Measurements from ENCODE around the gene WASF2.

Gene WASF2

GRCh38 chr1:27530192-27530591 lies 40.2 kb upstream of the WASF2 start:
- H3K4me3 ChIP-seq (replicated peaks in 1 of 2; ENCODE audit: low read depth in 2 of 2, low read length in 2 of 2), result no peak overlapping the region
- DNase-seq (ENCODE audit: low read depth in 2 of 2), result no peak
- no peak for TF ChIP-seq CTCF (IDR thresholded peaks at IDR 0.05; ENCODE audit: low read depth, low read length)

DNA sequence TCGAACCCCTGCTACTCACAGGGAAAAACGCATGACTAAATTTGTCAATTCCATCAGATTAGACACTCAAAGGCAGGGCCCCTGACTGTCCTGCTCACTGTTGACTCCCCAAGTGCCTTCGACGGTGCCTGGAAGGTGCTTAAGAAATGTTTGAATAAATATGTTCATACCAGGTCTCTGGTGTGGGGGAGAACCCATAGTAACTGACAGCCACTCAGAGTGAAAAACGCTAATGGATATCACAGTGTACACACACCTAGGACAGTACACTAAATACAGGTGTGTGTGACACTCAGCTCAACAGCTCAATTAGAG lies 39.7 kb upstream of the WASF2 start:
- no peak for DNase-seq (ENCODE audit: low read depth in 2 of 2)
- H3K4me3 ChIP-seq (replicated peaks in 1 of 2; ENCODE audit: low read depth in 2 of 2, low read length in 2 of 2), result no peak overlapping the region
- no peak for TF ChIP-seq CTCF (IDR thresholded peaks at IDR 0.05; ENCODE audit: low read depth, low read length)

DNA sequence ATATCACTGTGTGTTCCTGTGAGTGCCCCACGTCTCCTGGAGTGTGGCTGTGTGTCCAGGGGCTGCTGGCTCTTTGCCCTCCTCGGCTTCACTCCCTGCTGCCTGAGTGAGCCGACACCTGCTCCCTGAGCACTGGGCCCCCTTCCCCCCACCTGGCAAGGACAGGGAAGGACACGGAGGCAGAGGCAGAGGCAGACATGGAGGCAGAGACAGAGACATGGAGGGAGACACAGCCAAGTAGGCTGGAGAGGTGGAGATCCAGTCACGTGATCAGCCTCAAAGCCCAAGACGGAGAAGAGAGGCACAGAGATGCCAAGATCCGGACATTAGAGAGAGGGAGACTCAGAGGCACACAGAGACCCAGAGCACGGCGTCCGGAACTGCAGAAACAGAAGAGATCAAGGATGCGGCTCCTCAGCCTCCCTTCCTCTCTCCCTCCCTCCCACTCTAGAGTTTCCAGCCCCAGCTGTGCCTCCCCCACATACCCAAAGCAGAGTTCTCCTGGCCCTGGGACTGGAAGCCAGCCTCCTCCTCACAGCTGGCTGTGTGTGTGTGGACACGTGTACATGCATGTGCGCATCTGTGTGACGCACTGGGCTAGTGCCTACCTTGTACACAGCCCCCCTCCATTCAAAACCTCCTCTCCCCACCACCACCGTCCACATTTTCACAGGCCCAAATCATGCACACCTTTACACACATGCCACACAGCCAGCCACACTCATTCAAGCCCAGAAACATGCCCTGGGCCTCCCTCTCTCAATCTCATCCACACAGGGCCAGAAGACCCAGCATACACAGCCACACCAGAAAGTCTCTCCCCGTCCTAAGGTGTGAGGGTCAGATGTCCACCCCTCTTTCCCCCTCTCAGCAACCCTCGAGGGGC lies 39.1 kb upstream of the WASF2 start:
- DNase-seq (ENCODE audit: low read depth in 2 of 2), result peak; percentile 80 to 84
- TF ChIP-seq CTCF (IDR thresholded peaks at IDR 0.05; ENCODE audit: low read depth, low read length), result no peak
- H3K4me3 ChIP-seq (replicated peaks in 1 of 2; ENCODE audit: low read depth in 2 of 2, low read length in 2 of 2), result no peak overlapping the region

DNA sequence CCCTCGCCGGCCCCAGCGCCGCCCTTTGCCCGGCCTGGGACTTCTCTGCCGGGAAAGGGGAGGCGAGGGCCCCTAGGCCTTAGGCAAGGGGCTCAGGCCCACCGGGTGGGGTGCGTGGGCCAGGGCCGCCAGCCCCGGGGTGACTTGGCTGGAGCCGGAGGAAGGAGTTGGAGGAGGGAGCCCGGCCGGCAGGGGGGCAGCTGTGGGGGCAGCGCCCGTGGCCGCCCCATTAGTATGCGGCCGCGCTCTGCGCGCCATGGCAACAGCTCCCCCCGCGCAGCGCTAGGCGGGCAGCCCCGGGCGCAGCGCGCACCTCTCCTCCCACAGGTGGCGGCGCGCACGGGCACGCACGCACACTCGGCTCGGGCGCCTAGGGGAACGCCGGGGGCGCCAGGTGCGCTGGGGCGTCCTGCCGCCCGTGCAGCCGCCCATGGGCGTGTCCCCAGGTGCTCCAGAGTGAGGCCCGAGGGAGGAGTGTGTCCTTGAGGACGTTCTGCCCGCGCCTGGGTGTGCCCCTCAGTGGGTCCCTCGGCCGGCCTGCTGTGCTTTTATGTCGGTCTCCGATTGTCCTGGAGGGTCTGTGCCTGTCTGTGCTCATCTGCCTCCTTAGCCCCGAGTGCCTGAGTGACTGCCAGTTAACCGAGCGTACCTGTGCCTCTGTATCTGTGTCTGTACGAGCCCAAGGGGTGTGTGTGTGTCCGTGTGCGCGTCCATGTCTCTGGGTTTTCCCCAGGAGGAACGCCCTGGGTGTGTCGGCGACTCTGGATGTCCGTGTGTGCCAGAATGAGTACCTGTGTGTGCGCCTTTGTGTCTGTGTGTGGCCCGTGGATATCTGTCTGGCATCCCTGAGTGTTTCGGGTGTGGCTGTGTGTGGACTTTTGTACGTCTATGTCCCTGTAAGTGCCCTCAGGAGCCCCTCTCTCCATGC lies 38.2 kb upstream of the WASF2 start:
- no peak overlapping the region for H3K4me3 ChIP-seq (replicated peaks in 1 of 2; ENCODE audit: low read depth in 2 of 2, low read length in 2 of 2)
- DNase-seq (ENCODE audit: low read depth in 2 of 2), result no peak
- no peak for TF ChIP-seq CTCF (IDR thresholded peaks at IDR 0.05; ENCODE audit: low read depth, low read length)

GRCh38 chr1:27527223-27527889 lies 37.4 kb upstream of the WASF2 start:
- no peak overlapping the region for H3K4me3 ChIP-seq (replicated peaks in 1 of 2; ENCODE audit: low read depth in 2 of 2, low read length in 2 of 2)
- DNase-seq (ENCODE audit: low read depth in 2 of 2), result peak in 1 of 2 donors; percentile 62
- TF ChIP-seq CTCF (IDR thresholded peaks at IDR 0.05; ENCODE audit: low read depth, low read length), result no peak

- no peak overlapping the region for H3K4me3 ChIP-seq (replicated peaks in 1 of 2; ENCODE audit: low read depth in 2 of 2, low read length in 2 of 2)
- peak in 1 of 2 donors; percentile 46 for DNase-seq (ENCODE audit: low read depth in 2 of 2)
- TF ChIP-seq CTCF (IDR thresholded peaks at IDR 0.05; ENCODE audit: low read depth, low read length), result no peak
Observed at GRCh38 chr1:27526569-27527222, 36.7 kb upstream of the WASF2 start.
